Measurements from ENCODE around the gene MARVELD3.

- TF ChIP-seq CTCF (IDR thresholded peaks at IDR 0.05; ENCODE audit: poor library complexity) (no peak), EZH2 (IDR thresholded peaks at IDR 0.05; ENCODE audit: borderline replicate concordance) (no peak), EZH2phosphoT487 (IDR thresholded peaks at IDR 0.05; ENCODE audit: low read depth, severe bottlenecking, unreplicated experiment) (no peak)
Measured at GRCh38 chr16:71593048-71593999, 32.7 kb upstream of the MARVELD3 start.
